Measurements from ENCODE around the gene ORC3. TPM values are rescaled to one million over a fixed set of nuclear protein-coding genes. Genes with fewer than 3 reads are reported as not detected.
A peak's percentile ranks its signal among the peaks of the same experiment; 100 is the strongest.

Gene ORC3
- total RNA-seq: 10 to 100 TPM; 11.4 to 21.6 (median 13.9) TPM

DNA sequence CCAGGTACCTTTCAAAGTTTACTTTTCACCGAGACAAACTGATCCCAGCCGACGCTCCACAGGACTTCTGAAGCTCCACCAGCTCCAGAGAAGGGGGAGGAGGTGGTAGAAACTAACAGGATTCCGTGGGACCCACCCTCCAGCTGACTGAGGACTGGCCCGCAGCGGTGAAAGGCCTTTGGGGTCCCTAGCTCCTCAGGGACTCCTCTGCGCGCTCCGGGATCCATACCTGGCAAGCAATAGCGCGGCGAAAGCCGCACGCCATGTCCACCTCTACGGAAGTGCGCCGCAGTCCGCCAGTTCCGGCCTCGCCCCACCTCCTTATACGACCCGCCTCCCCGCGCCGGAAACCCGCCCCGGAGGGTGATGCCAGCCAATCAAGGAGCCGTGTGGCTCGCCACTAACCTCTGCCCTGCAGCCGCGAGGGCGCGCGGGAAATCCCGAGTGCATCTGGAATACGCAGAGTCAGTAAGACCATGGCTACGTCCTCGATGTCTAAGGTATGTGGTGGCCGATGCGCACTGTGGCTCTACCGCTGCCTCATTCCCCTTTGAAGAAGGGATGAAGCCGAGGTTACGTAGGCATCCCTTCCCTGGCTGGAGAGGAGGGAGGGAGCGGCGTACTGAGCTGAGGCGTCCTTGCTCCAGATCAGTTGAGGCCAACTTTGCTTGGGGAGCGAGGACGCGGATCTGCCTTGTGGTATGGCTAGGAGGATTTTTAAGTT lies at the start of gene ORC3, which contains the start of gene RARS2:
Gene ORC3 (plus strand): TSS at position 443 of the 724 bp plus-strand sequence. CDS start 34 bp downstream, at position 477.
Gene RARS2 (minus strand): TSS at position 295 of the 724 bp plus-strand sequence. CDS start 30 bp downstream, at position 265.
- TF ChIP-seq, protein P1, sequence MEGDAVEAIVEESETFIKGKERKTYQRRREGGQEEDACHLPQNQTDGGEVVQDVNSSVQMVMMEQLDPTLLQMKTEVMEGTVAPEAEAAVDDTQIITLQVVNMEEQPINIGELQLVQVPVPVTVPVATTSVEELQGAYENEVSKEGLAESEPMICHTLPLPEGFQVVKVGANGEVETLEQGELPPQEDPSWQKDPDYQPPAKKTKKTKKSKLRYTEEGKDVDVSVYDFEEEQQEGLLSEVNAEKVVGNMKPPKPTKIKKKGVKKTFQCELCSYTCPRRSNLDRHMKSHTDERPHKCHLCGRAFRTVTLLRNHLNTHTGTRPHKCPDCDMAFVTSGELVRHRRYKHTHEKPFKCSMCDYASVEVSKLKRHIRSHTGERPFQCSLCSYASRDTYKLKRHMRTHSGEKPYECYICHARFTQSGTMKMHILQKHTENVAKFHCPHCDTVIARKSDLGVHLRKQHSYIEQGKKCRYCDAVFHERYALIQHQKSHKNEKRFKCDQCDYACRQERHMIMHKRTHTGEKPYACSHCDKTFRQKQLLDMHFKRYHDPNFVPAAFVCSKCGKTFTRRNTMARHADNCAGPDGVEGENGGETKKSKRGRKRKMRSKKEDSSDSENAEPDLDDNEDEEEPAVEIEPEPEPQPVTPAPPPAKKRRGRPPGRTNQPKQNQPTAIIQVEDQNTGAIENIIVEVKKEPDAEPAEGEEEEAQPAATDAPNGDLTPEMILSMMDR (IDR thresholded peaks at IDR 0.05): no peak
- DNase-seq (ENCODE audit: low spot score) (peak; percentile 91), ATAC-seq (ENCODE audit: low FRiP score) (peak; percentile 100)

DNA sequence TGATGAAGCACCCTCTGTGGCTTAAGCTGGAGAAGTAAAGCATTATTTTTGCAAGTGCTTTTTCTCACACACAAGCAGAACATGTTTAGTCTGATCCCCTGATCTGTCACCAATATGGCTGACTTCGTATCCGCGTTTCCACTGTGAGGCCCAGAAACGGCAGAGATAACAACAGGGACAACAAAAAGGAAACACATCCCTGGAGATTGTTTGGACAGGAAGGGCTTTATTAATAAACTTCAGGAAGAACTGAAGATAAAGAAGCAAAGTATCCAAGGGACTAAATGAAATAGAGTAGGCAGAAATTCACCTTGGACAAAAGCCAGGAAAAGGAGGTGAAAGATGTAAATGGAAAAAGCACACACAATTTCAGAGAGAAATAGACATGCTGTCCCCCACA lies 49.4 kb upstream of the ORC3 start:
- DNase-seq (ENCODE audit: low spot score) (no peak), ATAC-seq (ENCODE audit: low FRiP score) (no peak)
- TF ChIP-seq, protein P1 (IDR thresholded peaks at IDR 0.05): no peak

DNA sequence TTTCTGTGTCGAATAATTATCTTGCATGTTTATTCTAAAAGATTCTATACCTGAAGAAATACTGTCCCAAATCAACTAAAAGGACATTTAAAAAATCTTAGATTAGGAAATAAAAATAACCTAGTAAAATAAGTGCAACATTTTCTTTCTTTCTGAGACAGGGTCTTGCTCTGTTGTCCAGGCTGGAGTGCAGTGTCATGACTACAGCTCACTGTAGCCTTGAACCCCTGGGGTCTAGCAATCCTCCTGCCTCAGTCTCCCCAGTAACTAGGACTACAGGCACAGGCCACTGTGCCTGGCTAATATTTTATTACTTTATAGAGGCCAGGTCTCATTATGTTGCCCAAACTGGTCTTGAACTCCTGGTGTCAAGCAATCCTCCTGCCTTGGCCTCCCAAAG lies 48.9 kb upstream of the ORC3 start:
- TF ChIP-seq, protein P1 (IDR thresholded peaks at IDR 0.05): no peak
- ATAC-seq (ENCODE audit: low FRiP score) (no peak), DNase-seq (ENCODE audit: low spot score) (no peak)

DNA sequence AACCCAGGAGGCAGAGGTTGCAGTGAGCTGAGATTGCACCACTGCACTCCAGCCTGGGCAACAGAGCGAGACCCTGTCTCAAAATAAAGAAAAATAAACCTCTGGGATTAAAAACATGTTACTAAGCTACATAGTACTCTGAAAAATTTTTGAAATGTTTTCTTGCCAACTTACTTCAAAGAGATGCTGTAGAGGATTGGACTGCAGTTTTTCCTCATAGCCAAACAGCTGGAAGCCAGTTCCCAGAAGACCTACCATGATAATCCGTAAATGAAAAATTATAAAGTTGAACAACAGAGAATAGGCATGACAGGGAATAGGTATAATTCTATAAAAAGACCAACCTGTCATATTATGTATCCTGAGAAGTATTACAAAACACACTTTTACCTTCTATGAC lies 48.2 kb upstream of the ORC3 start:
- no peak for DNase-seq (ENCODE audit: low spot score)
- ATAC-seq (ENCODE audit: low FRiP score): no peak
- TF ChIP-seq, protein P1 (IDR thresholded peaks at IDR 0.05): no peak

DNA sequence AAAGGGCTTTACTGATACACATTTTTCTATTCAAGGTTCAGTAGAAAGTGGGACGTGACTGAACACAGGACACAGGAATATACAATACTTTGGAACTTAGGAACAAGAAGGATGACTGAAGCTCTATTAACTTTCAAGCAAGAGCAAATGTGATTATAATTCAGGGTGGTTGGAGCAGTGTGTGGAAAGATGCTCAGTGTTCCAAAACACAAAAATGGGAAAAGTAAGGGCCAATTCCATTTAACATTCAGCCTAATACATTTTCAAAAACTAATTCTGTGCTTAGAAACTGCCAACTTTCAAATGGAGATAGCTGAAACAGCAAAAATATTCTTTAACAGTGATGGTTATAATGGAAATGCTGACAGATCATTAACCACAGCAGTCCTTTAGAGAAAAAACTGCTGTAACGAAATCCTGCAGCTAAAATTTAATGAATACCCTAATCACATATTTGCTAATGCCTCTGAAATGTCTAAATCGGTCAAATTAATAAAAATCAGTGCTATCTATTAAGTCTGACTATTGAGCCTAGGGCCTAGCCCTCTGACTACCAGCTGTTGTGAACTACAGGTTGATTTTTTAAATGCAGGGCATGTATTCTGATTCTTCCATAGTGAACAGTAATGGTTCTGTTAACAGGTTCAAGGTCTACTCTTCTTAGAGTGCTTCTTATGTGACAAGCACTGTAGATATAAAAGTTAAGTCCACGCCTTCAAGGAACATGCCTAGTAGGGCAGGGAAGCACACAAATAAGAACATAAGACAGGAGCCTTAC lies 46.0 kb upstream of the ORC3 start:
- ATAC-seq (ENCODE audit: low FRiP score) (no peak), DNase-seq (ENCODE audit: low spot score) (no peak)
- TF ChIP-seq, protein P1 (IDR thresholded peaks at IDR 0.05): no peak

DNA sequence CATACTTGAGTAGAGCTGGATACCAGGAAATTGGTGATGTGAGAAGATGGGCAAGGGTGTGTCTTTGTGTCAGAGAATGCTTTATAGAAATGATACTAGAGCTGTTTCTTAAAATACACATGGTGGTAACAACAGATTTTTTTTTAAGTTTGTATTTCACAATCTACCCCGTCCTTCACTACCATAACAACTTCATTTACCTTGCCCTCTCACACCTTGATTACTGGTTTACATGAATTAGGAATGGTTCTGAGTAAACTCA lies 45.5 kb upstream of the ORC3 start:
- DNase-seq (ENCODE audit: low spot score) (no peak), ATAC-seq (ENCODE audit: low FRiP score) (no peak)
- TF ChIP-seq, protein P1 (IDR thresholded peaks at IDR 0.05): no peak
